ENCODE results near the gene GLT8D1.

The GLT8D1 gene

DNA sequence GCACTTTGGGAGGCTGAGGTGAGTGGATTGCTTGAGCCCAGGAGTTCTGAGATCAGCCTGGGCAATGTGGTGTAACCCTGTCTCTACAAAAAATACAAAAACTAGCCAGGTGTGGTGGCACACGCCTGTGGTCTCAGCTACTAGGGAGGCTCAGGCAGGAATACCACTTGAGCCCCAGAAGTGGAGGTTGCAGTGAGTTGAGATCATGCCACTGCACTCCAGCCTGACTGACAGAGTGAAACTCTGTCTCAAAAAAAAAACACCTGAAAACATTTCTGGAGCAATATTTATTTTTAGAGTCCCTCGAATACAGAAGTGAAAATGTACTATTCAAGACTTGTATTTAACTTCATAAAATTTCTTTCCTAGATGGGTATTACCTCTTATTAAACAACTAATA, 4.9 kb upstream of the GLT8D1 start:
- no peak for DNase-seq

- no peak for DNase-seq
Measured at GRCh38 chr3:52707585-52707984, 2.0 kb upstream of the GLT8D1 start.

DNA sequence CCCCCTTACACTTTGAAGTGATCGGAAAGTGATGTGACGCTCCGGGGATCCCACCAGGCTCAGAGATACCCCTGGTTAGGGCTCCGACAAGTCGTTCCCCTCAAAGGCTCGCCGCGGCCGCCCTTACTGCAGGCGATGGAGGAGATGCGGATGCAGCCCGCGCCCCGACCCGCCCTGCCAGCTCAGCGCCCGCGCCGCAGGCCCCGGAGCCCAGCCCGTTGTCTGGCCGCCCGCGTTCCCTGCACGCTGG, 228 bp downstream of the GLT8D1 start:
- no peak for DNase-seq

- peak in 1 of 2 donors; percentile 30 for DNase-seq
Measured at GRCh38 chr3:52704611-52705437, 767 bp downstream of the GLT8D1 start.

DNA sequence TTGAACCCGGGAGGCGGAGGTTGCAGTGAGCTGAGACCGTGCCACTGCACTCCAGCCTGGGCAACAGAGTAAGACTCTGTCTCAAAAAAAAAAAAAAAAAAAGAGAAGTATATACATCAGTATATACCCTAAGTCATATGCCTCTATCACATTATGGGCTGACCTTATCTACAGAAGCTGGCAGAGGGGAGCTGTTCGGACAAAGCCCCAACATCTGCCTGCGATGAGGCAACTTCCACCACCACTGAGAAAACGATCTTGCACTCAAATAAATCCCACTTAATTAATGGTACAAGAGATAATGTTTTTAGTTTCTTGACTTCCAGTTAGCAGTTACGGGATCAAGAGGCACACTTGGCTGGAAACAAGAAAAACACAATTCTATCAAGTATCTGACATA, 2.2 kb downstream of the GLT8D1 start:
- DNase-seq: no peak

GRCh38 chr3:52697632-52697965, 8.0 kb downstream of the GLT8D1 start:
- DNase-seq: no peak

GRCh38 chr3:52696830-52697631, 8.6 kb downstream of the GLT8D1 start:
- DNase-seq: no peak

GRCh38 chr3:52695798-52696671, 9.6 kb downstream of the GLT8D1 start:
- DNase-seq: no peak

- DNase-seq: no peak
Measured at GRCh38 chr3:52694528-52695189, 10.9 kb downstream of the GLT8D1 start.

DNA sequence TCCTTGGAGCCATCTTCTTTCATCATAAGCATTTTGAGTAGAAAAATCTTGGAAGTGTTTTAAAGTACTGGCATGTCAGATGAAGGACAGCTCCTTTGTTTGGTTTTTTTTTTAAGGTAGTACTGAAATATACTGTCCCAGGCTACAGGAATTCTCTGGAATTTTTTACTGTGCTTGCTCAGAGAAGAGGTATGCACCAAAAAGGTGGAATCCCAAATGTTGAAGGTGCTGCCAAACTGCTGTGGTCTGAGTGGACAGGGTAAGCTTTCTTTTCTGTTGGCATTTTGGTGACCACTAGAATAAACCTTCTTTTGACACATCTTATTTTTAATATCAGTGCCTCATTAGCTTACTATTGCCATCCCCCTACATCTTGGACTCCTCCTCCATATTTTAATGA, 12.5 kb downstream of the GLT8D1 start:
- DNase-seq: no peak

DNA sequence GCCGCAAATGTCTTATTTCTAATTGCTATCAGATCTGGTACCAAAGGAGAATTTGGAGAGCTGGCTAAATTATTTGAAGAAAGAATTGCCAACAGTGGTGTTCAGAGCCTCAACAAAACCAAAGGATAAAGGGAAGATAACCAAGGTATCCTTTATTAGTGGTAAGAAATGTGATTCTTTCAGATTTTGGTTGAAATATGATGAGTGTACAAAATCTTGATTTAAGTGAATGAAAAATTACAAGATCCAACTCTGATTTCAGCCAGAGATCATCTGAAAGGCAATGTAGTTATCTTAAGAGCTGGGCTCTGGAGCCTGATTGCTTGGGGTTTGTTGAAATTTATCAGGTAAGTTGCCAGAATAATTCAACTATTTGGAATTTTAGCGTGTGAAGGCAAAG, 15.0 kb downstream of the GLT8D1 start:
- no peak for DNase-seq

- no peak for DNase-seq
Measured at GRCh38 chr3:52689151-52689550, 16.4 kb downstream of the GLT8D1 start.

DNA sequence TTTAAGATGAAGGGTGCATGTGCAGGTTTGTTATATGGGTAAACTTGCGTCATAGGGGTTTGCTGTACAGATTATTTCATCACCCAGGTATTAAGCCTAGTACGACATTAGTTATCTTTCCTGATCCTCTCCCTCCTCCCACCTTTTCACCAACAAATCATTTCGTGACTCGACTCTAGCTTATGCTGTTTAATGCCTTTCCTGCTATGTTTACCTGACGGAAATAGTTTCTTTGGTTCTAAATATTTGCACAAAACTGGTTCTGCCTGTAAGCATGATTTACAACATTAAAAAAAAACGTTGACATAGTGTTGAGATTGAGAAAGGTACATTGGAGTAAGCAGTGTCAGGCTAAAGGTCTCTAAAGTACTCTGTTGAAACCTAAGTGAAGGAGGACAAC, 17.3 kb downstream of the GLT8D1 start:
- DNase-seq: no peak

DNA sequence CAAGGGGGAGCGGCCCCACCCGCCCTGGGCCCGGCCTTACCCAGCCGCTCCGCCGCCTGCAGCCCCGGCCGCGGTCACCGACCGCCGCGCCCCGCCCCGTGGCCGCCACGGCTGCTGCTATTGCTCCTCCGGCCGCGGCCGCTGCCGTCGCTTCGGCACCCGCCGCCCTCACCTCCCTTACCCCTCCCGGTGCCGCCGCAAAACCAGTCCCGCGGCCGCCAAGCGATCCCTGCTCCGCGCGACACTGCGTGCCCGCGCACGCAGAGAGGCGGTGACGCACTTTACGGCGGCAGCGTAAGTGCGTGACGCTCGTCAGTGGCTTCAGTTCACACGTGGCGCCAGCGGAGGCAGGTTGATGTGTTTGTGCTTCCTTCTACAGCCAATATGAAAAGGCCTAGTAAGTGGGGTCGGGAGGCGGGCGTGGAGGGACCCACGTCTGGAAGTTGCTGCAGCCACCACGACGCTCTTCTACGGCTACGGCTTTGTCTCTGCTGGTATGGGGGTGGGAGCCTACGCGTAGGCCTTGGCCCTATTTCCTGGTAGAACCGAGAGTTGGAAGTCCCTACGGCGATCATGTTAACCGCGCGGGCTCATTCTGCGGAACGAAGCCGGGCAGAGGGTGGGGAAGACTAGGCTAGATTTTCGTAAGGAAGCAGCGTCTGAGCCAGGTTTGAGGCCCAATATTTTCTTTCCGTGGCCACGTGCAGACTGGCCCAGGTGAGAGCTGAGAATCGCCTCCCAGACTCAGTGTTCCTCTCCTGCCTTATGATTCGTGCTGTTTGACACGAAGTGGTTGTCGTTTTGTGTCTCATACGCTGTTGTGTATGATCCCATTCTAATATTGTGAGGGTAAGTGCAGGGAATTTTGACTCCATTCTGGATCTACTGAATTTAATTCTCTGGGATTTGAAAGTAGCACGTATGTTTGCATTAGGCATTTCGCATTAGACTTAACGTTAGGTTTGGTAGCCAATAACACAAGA, 19.6 kb downstream of the GLT8D1 start, which contains the start of the genes GNL3 and PBRM1:
Gene GNL3 (plus strand): TSS at position 324 of the 983 bp plus-strand sequence. CDS start 61 bp downstream, at position 385.
Gene PBRM1 (minus strand): TSS at position 205 of the 983 bp plus-strand sequence.
- peak; percentile 91 to 93 for DNase-seq

- peak; percentile 82 to 88 for DNase-seq
Measured at GRCh38 chr3:52685285-52685708, 20.3 kb downstream of the GLT8D1 start.

DNA sequence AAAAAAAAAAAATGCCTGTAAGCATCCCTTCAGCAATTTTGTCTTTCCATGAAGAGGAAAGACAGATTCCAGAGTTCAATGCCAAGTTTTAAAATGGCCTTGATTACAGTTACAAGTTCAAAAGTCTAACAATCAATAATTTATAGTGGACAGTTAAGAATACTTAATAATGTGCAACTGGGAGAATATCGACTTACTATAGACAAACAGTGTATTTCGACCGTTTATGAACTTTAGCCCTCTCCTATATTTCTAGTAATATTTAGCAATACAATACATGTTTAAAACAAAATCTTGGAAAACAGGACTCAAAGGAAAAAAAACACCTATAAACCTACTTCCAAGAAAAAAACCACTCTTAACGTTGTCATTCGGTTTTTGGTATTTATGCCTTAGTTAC, 21.4 kb downstream of the GLT8D1 start:
- no peak for DNase-seq

GRCh38 chr3:52683611-52684010, 22.0 kb downstream of the GLT8D1 start:
- DNase-seq: no peak

- peak; percentile 43 to 54 for DNase-seq
Measured at GRCh38 chr3:52682016-52682415, 23.6 kb downstream of the GLT8D1 start.

GRCh38 chr3:52681596-52681995, 24.0 kb downstream of the GLT8D1 start:
- no peak for DNase-seq

DNA sequence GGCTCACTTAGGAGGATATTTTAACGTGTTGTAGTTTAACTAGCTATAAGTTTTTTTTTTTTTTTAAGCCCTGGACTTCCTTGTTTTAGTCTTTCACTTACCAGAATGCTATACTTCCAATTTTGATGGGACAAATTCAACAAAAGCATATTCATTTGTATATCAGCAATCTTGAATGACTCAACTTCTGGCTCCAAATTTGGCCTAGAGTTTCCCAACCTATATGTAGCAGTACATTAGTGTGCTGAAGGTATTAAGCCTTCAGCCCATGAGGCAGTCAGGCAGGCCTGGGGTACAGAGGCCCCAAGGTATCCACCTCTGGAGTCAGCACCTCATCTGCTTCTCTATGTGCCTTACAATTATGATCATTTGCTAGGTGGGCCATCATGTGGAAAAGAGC, 25.8 kb downstream of the GLT8D1 start:
- no peak for DNase-seq

GRCh38 chr3:52679199-52679538, 26.4 kb downstream of the GLT8D1 start:
- DNase-seq: no peak
